NCI-H1930 (cell line): Measurements from ENCODE around the gene PIK3R6.

ENCODE experiments used
- DNase-seq, 2 experiments: peaks; one replicate each; lab custom pipeline; 2025; lab: John Stamatoyannopoulos, UW

Gene PIK3R6

GRCh38 chr17:8792646-8793045 lies 74.8 kb downstream of the PIK3R6 start:
- no peak for DNase-seq

GRCh38 chr17:8791910-8792270 lies 75.6 kb downstream of the PIK3R6 start:
- DNase-seq, result no peak

- no peak for DNase-seq
Measured at GRCh38 chr17:8791248-8791909, 76.1 kb downstream of the PIK3R6 start.

GRCh38 chr17:8789743-8790142 lies 77.7 kb downstream of the PIK3R6 start:
- no peak for DNase-seq

GRCh38 chr17:8788998-8789397 lies 78.5 kb downstream of the PIK3R6 start:
- no peak for DNase-seq

- DNase-seq, result peak; percentile 54 to 58
Measured at GRCh38 chr17:8785547-8786413, 81.7 kb downstream of the PIK3R6 start.

- no peak for DNase-seq
Measured at GRCh38 chr17:8782176-8782575, 85.3 kb downstream of the PIK3R6 start.

GRCh38 chr17:8781776-8782175 lies 85.7 kb downstream of the PIK3R6 start:
- DNase-seq, result no peak

- no peak for DNase-seq
Measured at GRCh38 chr17:8776881-8777280, 90.6 kb downstream of the PIK3R6 start.

- no peak for DNase-seq
Measured at GRCh38 chr17:8776248-8776647, 91.2 kb downstream of the PIK3R6 start.

- DNase-seq, result no peak
Measured at GRCh38 chr17:8766731-8767130, 100.7 kb downstream of the PIK3R6 start.

GRCh38 chr17:8762012-8762411 lies 105.5 kb downstream of the PIK3R6 start:
- no peak for DNase-seq

GRCh38 chr17:8758137-8758596 lies 109.3 kb downstream of the PIK3R6 start, which contains the start of gene SPDYE4:
Gene SPDYE4, minus strand, starts transcription at chr17:8758546. Its CDS starts 164 bp downstream, at chr17:8758382.
- no peak for DNase-seq

GRCh38 chr17:8757189-8757588 lies 110.3 kb downstream of the PIK3R6 start:
- DNase-seq, result no peak

GRCh38 chr17:8755590-8756255 lies 111.8 kb downstream of the PIK3R6 start:
- DNase-seq, result no peak

- no peak for DNase-seq
Measured at GRCh38 chr17:8754890-8755289, 112.6 kb downstream of the PIK3R6 start.

GRCh38 chr17:8753976-8754440 lies 113.5 kb downstream of the PIK3R6 start:
- no peak for DNase-seq

GRCh38 chr17:8753136-8753975 lies 114.1 kb downstream of the PIK3R6 start:
- no peak for DNase-seq
